ENCODE results near the gene RGS9BP. TPM values are rescaled to one million over a fixed set of nuclear protein-coding genes. Genes with fewer than 3 reads are reported as not detected.
"Not testable (repeated sequence)": the region's sequence is repeated elsewhere in the genome, so short reads cannot be mapped to it uniquely, and the experiment has no call there.

Gene RGS9BP
- total RNA-seq, 1 donor: 0.36 TPM

DNA sequence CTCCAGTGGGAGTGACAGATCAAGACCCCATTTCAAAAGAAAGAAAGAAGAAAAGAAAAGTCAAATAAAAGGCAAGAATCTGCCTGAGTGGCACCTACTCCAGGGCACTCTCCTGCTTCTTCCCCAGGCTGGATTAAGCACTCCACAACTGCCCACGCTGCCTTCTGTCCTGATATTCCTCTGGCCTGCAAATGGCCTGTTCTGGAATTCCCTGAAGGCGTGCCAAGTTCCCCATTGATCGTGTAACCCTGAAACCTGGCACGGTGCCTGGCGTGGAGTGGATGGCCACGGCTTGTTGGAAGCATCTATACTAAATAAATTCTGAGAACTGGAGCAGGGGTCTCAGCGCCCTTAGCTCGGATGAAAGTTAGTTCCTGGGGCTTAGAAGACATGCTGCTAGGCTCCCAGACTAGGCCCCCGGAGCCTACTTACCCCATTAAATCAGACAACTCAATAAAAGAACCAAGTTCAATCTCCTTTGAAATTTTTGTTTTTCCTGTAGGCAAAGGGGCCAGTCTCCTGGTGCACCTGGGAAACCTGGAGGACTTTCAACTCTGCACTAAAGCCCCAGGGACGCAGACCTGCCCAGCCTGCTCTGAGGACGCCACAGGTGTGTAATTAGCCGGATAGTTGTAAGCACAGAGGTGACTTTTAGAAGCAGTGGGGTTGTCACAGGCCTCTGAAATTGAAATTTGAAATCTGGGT is 22.6 kb upstream of the RGS9BP start:
- peak; percentile 66 for DNase-seq (ENCODE audit: low read depth)
- H3K4me3 ChIP-seq (ENCODE audit: low read depth, low read length): no peak overlapping the region
- TF ChIP-seq, protein P1, sequence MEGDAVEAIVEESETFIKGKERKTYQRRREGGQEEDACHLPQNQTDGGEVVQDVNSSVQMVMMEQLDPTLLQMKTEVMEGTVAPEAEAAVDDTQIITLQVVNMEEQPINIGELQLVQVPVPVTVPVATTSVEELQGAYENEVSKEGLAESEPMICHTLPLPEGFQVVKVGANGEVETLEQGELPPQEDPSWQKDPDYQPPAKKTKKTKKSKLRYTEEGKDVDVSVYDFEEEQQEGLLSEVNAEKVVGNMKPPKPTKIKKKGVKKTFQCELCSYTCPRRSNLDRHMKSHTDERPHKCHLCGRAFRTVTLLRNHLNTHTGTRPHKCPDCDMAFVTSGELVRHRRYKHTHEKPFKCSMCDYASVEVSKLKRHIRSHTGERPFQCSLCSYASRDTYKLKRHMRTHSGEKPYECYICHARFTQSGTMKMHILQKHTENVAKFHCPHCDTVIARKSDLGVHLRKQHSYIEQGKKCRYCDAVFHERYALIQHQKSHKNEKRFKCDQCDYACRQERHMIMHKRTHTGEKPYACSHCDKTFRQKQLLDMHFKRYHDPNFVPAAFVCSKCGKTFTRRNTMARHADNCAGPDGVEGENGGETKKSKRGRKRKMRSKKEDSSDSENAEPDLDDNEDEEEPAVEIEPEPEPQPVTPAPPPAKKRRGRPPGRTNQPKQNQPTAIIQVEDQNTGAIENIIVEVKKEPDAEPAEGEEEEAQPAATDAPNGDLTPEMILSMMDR (IDR thresholded peaks at IDR 0.05; ENCODE audit: insufficient read depth, low read length): no peak

DNA sequence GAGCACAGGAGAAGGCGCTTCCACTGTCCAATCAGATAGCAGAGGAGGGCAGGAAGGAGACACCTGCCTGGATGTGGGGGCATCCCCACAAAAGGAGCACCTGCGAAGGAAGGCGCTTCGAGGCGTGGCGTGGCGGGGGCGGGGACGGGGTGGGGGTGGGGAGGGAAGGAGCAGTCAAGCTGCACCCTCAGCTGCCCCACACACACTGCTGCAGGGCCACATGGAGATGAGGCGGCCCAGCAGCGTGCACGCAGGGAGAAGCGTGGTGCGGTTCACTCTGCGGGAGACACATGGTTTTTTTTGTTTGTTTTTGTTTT is 22.1 kb upstream of the RGS9BP start:
- no peak overlapping the region for H3K4me3 ChIP-seq (ENCODE audit: low read depth, low read length)
- TF ChIP-seq, protein P1 (IDR thresholded peaks at IDR 0.05; ENCODE audit: insufficient read depth, low read length): no peak
- no peak for DNase-seq (ENCODE audit: low read depth)

DNA sequence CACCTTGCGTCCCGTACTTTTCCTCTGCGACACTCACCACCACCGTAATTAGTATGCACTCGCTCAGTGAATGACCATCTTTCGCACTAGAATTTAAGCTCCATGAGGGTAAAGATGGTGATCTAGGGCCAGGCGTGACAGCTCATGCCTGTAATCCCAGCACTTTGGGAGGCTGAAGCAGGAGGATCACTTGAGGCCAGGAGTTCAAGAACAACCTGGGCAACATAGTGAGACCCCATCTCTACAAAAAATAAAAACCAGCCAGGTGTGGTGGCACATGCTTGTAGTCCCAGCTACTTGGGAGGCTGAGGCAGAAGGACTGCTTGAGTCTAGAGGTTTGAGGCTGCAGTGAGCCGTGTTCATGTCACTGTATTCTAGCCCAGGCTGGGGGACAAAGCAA is 19.3 kb upstream of the RGS9BP start:
- not testable (repeated sequence) for H3K4me3 ChIP-seq (ENCODE audit: low read depth, low read length); DNase-seq (ENCODE audit: low read depth)

DNA sequence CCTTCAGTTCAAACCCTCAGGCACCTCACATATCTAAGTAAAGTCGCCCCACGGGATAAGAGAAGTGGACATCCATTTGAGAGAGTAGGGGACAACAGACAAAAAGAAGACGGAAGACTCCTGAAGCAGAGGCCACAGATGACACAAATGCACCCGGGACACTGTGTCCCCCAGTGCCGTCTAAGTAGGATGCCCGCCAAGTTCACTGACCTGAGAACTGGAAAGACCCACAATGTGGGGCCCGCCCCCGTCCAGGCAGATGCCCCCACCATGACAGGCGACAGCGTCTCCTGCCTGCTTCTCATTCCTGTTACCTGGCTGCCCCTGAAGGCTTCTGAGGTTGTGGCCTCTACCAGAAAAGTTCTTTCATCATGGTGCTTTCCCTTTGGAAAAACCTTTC is 17.6 kb upstream of the RGS9BP start:
- DNase-seq (ENCODE audit: low read depth): no peak
- H3K4me3 ChIP-seq (ENCODE audit: low read depth, low read length): no peak overlapping the region

DNA sequence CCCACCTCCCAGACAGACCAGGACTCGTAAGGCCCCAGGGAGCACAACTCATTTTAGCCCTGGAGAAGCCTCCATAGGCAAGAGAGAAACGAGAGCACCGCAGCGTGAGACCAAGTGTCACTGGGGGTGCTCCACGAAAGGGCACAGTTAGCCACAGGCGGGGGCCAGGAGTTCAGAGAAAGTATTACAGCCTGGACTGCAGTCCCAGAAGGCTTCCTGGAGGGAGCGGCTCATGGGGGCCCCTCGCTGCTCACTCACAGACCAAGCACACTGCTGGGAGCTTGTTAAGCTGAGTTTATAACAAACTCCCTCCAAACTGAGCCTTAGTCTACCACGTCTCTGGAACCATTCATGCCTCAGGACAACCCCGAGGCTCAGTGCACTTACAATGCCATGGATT is 17.1 kb upstream of the RGS9BP start:
- TF ChIP-seq, protein P1 (IDR thresholded peaks at IDR 0.05; ENCODE audit: insufficient read depth, low read length): no peak
- DNase-seq (ENCODE audit: low read depth): no peak
- H3K4me3 ChIP-seq (ENCODE audit: low read depth, low read length): no peak overlapping the region

More for the DNA sequence above, 17.6 kb upstream of the RGS9BP start:
- TF ChIP-seq, protein P1 (IDR thresholded peaks at IDR 0.05; ENCODE audit: insufficient read depth, low read length): no peak

DNA sequence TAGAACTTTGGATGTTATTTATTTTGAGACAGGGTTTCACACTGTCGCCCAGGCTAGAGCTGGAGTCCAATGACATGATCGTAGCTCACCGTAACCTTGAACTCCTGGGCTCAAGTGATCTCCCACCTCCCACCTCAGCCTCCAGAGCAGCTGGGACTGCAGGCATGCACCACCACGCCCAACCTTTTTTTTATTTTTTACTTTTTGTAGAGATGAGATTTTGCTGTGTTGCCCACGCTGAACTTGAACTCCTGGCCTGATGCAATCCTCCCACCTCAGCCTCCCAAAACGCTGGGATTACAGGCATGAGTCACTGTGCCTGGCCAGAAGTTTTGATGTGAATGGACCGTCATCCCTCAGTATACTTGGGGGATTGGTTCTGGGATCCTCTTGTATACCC is 14.3 kb upstream of the RGS9BP start:
- no peak for DNase-seq (ENCODE audit: low read depth)
- TF ChIP-seq, protein P1 (IDR thresholded peaks at IDR 0.05; ENCODE audit: insufficient read depth, low read length): no peak

DNA sequence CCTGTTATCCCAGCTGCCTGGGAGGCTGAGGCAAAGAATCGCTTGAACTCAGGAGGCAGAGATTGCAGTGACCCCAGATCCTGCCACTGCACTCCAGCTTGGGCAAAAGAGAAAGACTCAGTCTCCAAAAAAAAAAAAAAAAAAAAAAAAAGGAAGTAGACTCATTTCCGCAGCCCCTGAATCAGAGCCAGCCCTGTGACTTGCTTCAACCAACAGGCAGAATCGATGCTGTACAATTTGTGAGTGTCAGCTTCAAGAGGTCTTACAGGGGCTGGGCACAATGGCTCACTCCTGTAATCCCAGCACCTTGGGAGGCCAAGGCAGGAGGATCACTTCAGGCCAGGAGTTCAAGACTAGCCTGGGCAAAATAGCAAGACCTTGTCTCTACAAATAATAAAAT is 13.5 kb upstream of the RGS9BP start:
- TF ChIP-seq, protein P1 (IDR thresholded peaks at IDR 0.05; ENCODE audit: insufficient read depth, low read length): no peak

More for the DNA sequence above, 14.3 kb upstream of the RGS9BP start:
- H3K4me3 ChIP-seq (ENCODE audit: low read depth, low read length): no peak overlapping the region

More for the DNA sequence above, 13.5 kb upstream of the RGS9BP start:
- DNase-seq (ENCODE audit: low read depth): peak; percentile 54
- H3K4me3 ChIP-seq (ENCODE audit: low read depth, low read length): no peak overlapping the region

Measured in fibroblast of the aortic adventitia (primary cell).